Activated T-cell treated with anti-CD3 and anti-CD28 coated beads, Interleukin-2, amount 50 U/mL, for 72 hours (primary cell): ENCODE results near the gene MRPL46. TPM values are rescaled to one million over a fixed set of nuclear protein-coding genes. Genes with fewer than 3 reads are reported as not detected.
A peak's percentile ranks its signal among the peaks of the same experiment; 100 is the strongest.
"Not testable (repeated sequence)": the region's sequence is repeated elsewhere in the genome, so short reads cannot be mapped to it uniquely, and the experiment has no call there.

Experiments used
- ATAC-seq, 2 donors: fragments of 150-1000 bp; cut with Tn5 transposase; replicated peaks in 1 of 2; 2 replicates each; pipeline ENCODE4 v1.10.0; 2021; ENCODE audit warnings: moderate library complexity in 2 of 2, mild to moderate bottlenecking in 1 of 2
- DNase-seq, 2 donors: peaks; one replicate each; pipeline ENCODE4 v3.0.0; 2021 to 2022; ENCODE audit warnings: mixed read lengths in 1 of 2
- H3K27ac Mint-ChIP-seq: one replicate; pipeline ENCODE4 v1.8.0; 2022; ENCODE audit warnings: mild to moderate bottlenecking, moderate library complexity, mixed read lengths
- H3K27me3 Mint-ChIP-seq: one replicate; pipeline ENCODE4 v1.8.0; 2022; ENCODE audit warnings: low read depth, mixed read lengths
- H3K36me3 Mint-ChIP-seq, 2 donors: one replicate each; pipeline ENCODE4 v1.8.0; 2022; ENCODE audit warnings: mixed read lengths in 2 of 2, mild to moderate bottlenecking in 1 of 2; ENCODE audit not compliant: insufficient read depth in 2 of 2
- H3K4me1 Mint-ChIP-seq: one replicate; pipeline ENCODE4 v1.8.0; 2022; ENCODE audit warnings: low read depth, mixed read lengths
- H3K4me3 Mint-ChIP-seq, 2 donors: one replicate each; pipeline ENCODE4 v1.8.0; 2022; ENCODE audit warnings: mild to moderate bottlenecking in 2 of 2, mixed read lengths in 2 of 2, moderate library complexity in 2 of 2
- H3K9me3 Mint-ChIP-seq, 2 donors: one replicate each; pipeline ENCODE4 v1.8.0; 2022; ENCODE audit warnings: mixed read lengths in 2 of 2
- total RNA-seq, 2 donors: library from RNA; stranded (reverse); gene quantifications; one replicate each; pipeline ENCODE4 v1.2.3, GENCODE V29; 2022

The MRPL46 gene
- total RNA-seq, 2 donors from 2014 or later: 35.8 to 36.7 TPM

DNA sequence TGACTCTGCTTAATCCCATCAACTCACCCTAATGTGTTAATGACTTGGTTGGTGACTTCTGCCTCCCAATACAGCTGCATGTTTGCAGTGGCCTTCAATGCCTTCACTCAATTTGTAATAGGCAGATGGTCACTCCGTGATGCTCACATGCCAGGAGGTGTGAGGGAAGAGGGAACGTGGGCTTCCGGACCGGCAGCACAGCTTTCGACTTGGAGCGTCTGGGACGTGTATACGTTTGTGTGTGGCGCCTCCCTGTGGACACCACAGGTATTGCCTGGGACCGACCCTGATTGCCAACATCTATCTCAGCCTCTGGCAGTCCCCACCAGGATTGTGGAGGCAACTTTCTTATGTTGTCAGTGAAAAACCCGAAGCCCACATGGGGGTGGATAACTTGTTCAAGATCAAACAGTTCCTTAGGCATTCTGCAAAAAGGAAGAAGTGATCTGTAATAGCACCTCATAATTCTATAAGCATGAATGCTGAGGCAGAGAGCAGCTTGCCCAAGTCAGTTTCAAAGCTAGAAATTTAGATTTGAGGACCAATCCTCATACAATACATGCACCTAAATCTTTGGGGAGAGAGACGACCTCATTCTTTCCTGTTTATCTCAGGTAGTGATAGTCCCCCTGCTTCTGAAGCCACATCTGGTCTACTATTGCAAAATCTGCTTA lies 16.9 kb downstream of the MRPL46 start:
- Mint-ChIP-seq H3K27ac (no peak overlapping the region), H3K4me1 (peaks cover 6% of the 10 kb centered on the region), H3K36me3 (no peaks in the 10 kb centered on the region), H3K27me3 (peaks cover 19% of the 10 kb centered on the region), H3K9me3 (no peaks in the 10 kb centered on the region), H3K4me3 (no peak overlapping the region)
- ATAC-seq (peak; percentile 70 to 79), DNase-seq (peak; percentile 79 to 87)

GRCh38 chr15:88449581-88449980 lies 17.6 kb downstream of the MRPL46 start:
- H3K9me3 Mint-ChIP-seq: no peaks in the 10 kb centered on the region
- H3K27me3 Mint-ChIP-seq: peaks cover 19% of the 10 kb centered on the region
- peak in 1 of 2 donors; percentile 13 for ATAC-seq

GRCh38 chr15:88448991-88449461 lies 18.2 kb downstream of the MRPL46 start:
- ATAC-seq: no peak
- Mint-ChIP-seq H3K36me3 (peaks cover 0 to 2% of the 10 kb centered on the region in 2 donors), H3K27me3 (peaks cover 24% of the 10 kb centered on the region), H3K27ac (no peak overlapping the region), H3K9me3 (peaks cover 0 to 2% of the 10 kb centered on the region in 2 donors), H3K4me3 (no peak overlapping the region), H3K4me1 (peaks cover 6% of the 10 kb centered on the region)
- no peak for DNase-seq

More at GRCh38 chr15:88449581-88449980, 17.6 kb downstream of the MRPL46 start:
- Mint-ChIP-seq H3K36me3 (no peaks in the 10 kb centered on the region), H3K4me1 (peaks cover 6% of the 10 kb centered on the region), H3K4me3 (no peak overlapping the region), H3K27ac (no peak overlapping the region)
- DNase-seq: no peak

DNA sequence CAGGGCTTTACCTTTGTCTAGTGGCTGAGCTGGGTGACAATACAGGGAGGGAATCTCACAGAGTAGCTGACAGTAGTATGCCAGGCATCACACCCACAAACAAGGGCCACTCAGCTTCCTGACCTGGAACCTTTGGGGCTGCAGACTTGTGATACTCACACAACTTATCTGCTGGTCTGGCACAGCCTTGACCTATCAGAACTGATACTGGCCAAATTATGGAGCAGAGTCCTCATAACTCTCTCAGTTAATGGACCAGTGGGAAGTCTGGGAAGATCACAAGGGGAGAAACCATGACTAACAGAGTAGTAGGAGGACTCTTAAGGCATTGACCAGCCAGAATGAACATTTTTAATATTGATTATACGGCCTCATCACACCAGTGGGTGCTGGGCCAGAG lies 19.4 kb downstream of the MRPL46 start:
- ATAC-seq (no peak), DNase-seq (no peak)
- H3K27ac Mint-ChIP-seq: no peak overlapping the region
- H3K27me3 Mint-ChIP-seq: peaks cover 35% of the 10 kb centered on the region
- peaks cover 5 to 8% of the 10 kb centered on the region in 2 donors for H3K9me3 Mint-ChIP-seq
- peaks cover 6% of the 10 kb centered on the region for H3K4me1 Mint-ChIP-seq
- H3K36me3 Mint-ChIP-seq: peaks cover 8 to 10% of the 10 kb centered on the region in 2 donors
- H3K4me3 Mint-ChIP-seq: no peak overlapping the region

DNA sequence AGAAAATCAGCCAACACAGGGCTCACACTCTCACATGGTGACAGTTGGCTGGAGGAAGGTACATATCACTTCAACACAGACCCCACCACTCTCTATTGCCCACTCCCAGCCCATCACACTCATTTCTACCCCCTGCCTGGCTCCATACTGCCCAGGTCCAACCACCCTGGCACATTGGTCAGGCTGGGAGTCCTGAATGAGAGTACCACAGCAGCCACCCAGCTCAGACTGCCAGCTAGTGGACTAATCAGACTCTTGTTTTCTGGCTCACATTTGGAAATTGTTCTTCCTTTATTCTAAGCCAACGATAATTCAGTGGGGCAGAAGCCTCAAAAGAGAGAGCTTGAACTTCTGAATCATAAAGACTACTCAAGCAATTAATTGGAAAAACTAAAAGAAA lies 20.0 kb downstream of the MRPL46 start:
- no peak for DNase-seq
- H3K27ac Mint-ChIP-seq: no peak overlapping the region
- H3K9me3 Mint-ChIP-seq: peaks cover 5 to 8% of the 10 kb centered on the region in 2 donors
- peaks cover 38% of the 10 kb centered on the region for H3K27me3 Mint-ChIP-seq
- H3K4me3 Mint-ChIP-seq: no peak overlapping the region
- peaks cover 6% of the 10 kb centered on the region for H3K4me1 Mint-ChIP-seq
- no peak for ATAC-seq
- H3K36me3 Mint-ChIP-seq: peaks cover 8 to 10% of the 10 kb centered on the region in 2 donors

- Mint-ChIP-seq H3K27me3 (peaks cover 47% of the 10 kb centered on the region), H3K9me3 (peaks cover 5 to 8% of the 10 kb centered on the region in 2 donors), H3K4me3 (no peak overlapping the region), H3K27ac (no peak overlapping the region), H3K36me3 (peaks cover 8 to 10% of the 10 kb centered on the region in 2 donors), H3K4me1 (peaks cover 15% of the 10 kb centered on the region)
- ATAC-seq (no peak), DNase-seq (no peak)
These were observed 26.0 kb downstream of the MRPL46 start for GRCh38 chr15:88441076-88441730.

DNA sequence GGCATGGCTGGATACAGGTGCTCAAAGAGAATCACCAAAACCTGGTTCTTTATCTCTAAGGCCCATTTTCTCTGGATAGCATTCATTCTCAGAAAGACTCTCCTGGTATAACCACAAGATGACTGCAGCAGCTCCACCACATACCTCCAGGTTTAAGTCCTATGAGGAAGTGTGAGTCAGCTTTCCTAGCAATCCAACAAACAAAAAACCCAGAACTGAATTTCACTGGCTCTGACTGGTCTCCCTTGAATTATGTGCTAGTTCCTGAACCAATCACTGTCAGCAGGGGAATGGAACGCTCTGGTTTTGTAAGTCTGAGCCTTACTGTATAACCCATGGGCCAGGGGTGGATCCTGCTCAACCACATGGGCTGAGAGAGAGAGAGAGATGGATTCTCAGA lies 27.2 kb downstream of the MRPL46 start:
- H3K27me3 Mint-ChIP-seq: peaks cover 47% of the 10 kb centered on the region
- H3K4me3 Mint-ChIP-seq: no peak overlapping the region
- DNase-seq (no peak), ATAC-seq (peak; percentile 67 to 72)
- peaks cover 20% of the 10 kb centered on the region for H3K4me1 Mint-ChIP-seq
- H3K9me3 Mint-ChIP-seq: peaks cover 5 to 8% of the 10 kb centered on the region in 2 donors
- H3K36me3 Mint-ChIP-seq: peaks cover 8 to 10% of the 10 kb centered on the region in 2 donors
- no peak overlapping the region for H3K27ac Mint-ChIP-seq

DNA sequence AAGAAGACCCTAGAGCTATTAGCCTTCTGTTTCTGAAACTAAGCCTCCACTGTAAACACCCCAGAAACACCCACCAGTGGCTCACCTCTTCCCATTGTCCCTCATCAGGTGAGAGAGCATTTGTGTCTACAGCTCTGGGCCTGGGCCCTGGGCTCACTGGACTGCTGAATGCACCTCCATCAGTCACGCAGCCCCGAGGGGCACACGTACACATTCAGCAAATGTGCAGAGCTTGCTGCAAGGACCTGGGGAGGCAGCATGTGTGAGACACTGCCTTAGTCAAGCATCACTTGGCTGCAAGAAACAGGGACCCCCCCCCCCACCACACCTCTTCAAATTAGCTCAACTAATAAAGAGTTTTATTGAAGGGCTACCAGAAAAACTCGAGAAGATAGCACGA lies 29.0 kb downstream of the MRPL46 start:
- Mint-ChIP-seq H3K27me3 (peaks cover 34% of the 10 kb centered on the region), H3K4me3 (no peak overlapping the region), H3K4me1 (peaks cover 20% of the 10 kb centered on the region), H3K27ac (no peak overlapping the region), H3K36me3 (peaks cover 1 to 2% of the 10 kb centered on the region in 2 donors), H3K9me3 (peaks cover 0 to under 1% of the 10 kb centered on the region in 2 donors)
- DNase-seq (no peak), ATAC-seq (no peak)

GRCh38 chr15:88434106-88434505 lies 33.1 kb downstream of the MRPL46 start:
- H3K27me3 Mint-ChIP-seq: peaks cover 25% of the 10 kb centered on the region
- not testable (repeated sequence) for ATAC-seq, H3K36me3 Mint-ChIP-seq, H3K9me3 Mint-ChIP-seq, DNase-seq, H3K4me3 Mint-ChIP-seq, H3K27ac Mint-ChIP-seq
- peaks cover 20% of the 10 kb centered on the region for H3K4me1 Mint-ChIP-seq

DNA sequence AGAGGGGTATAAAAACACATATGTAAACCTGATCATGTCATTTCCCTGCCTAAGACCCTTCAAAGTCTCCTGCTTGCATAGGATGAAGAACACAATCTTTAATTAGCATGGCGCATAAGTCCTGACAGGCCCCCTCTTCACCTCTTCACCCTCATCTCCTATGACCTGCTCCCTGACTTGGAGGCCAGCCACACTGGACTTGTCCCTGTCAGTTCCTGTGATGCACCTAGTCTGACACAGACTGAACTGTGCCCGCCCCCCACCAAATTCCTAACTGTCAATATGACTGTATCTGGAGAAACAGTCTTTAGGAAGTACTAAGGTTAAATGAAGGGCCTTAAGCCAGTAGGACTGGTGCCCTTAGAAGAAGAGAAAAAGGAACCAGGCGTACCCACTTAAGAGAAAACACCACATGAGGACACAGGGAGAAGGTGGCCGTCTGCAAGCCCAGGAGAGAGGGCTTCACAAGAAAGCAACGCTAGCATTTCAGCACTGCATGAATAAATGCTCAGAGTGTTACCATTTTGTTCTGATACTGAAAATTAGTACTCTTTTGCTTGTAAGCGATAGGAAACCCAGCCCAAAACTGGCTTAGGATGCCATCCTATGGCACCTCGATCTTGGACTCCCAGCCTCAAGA lies 34.0 kb downstream of the MRPL46 start:
- H3K4me3 Mint-ChIP-seq: no peak overlapping the region
- ATAC-seq: no peak
- no peaks in the 10 kb centered on the region for H3K36me3 Mint-ChIP-seq
- no peak overlapping the region for H3K27ac Mint-ChIP-seq
- H3K27me3 Mint-ChIP-seq: peaks cover 25% of the 10 kb centered on the region
- DNase-seq: no peak
- peaks cover 20% of the 10 kb centered on the region for H3K4me1 Mint-ChIP-seq
- no peaks in the 10 kb centered on the region for H3K9me3 Mint-ChIP-seq

- ATAC-seq: no peak
- no peaks in the 10 kb centered on the region for H3K36me3 Mint-ChIP-seq
- no peak overlapping the region for H3K27ac Mint-ChIP-seq
- H3K9me3 Mint-ChIP-seq: no peaks in the 10 kb centered on the region
- peaks cover 25% of the 10 kb centered on the region for H3K27me3 Mint-ChIP-seq
- H3K4me3 Mint-ChIP-seq: no peak overlapping the region
- DNase-seq: no peak
- peaks cover 6% of the 10 kb centered on the region for H3K4me1 Mint-ChIP-seq
These were observed 35.7 kb downstream of the MRPL46 start for GRCh38 chr15:88431441-88431840.

- Mint-ChIP-seq H3K27me3 (peaks cover 39% of the 10 kb centered on the region), H3K27ac (no peak overlapping the region), H3K36me3 (no peaks in the 10 kb centered on the region), H3K4me1 (no peaks in the 10 kb centered on the region), H3K9me3 (no peaks in the 10 kb centered on the region), H3K4me3 (no peak overlapping the region)
- DNase-seq (no peak), ATAC-seq (no peak)
These were observed 37.1 kb downstream of the MRPL46 start for GRCh38 chr15:88430051-88430450.
